Keratinocyte (primary cell): ENCODE results near the gene ITPA. TPM values are rescaled to one million over a fixed set of nuclear protein-coding genes. Genes with fewer than 3 reads are reported as not detected.

Experiments used
- DNase-seq: peaks from one replicate; pipeline ENCODE4 v3.0.0-alpha.2; 2011; ENCODE audit warnings: low read depth, missing footprints, low spot score
- FAIRE-seq: peaks from 2 replicates; lab custom pipeline; 2011; peaks lifted over from hg19 to GRCh38; lab: Jason Lieb, UNC
- H2AFZ ChIP-seq: 2 replicates; pipeline ENCODE4 v1.6.0; 2012; ENCODE audit warnings: low read length, control low read depth, inconsistent platforms; ENCODE audit not compliant: control insufficient read depth
- H3K27ac ChIP-seq: 2 replicates; pipeline ENCODE4 v1.5.1; 2011; ENCODE audit warnings: low read length; ENCODE audit not compliant: control insufficient read depth, insufficient read depth
- H3K27me3 ChIP-seq: 3 replicates; pipeline ENCODE4 v1.6.0; 2011; ENCODE audit warnings: low read length; ENCODE audit not compliant: control insufficient read depth, insufficient read depth; ENCODE audit errors: extremely low read depth
- H3K36me3 ChIP-seq, 2 experiments: 2 replicates in 1 of 2; 3 replicates in 1 of 2; pipeline ENCODE4 v1.5.1; 2011; ENCODE audit warnings: low read length in 2 of 2, mild to moderate bottlenecking in 1 of 2; ENCODE audit not compliant: control insufficient read depth in 2 of 2, insufficient read depth in 2 of 2; ENCODE audit errors: extremely low read depth in 1 of 2
- H3K4me1 ChIP-seq: 3 replicates; pipeline ENCODE4 v1.5.1; 2011; ENCODE audit warnings: low read length; ENCODE audit not compliant: control insufficient read depth, insufficient read depth; ENCODE audit errors: extremely low read depth
- H3K4me2 ChIP-seq: 3 replicates; pipeline ENCODE4 v1.6.0; 2011; ENCODE audit warnings: low read depth, low read length; ENCODE audit not compliant: control insufficient read depth, insufficient read depth; ENCODE audit errors: extremely low read depth
- H3K4me3 ChIP-seq, 3 experiments: fragments of 200-600 bp in 1 of 3; sonication (generic) in 1 of 3; 2 replicates in 2 of 3; 3 replicates in 1 of 3; pipeline ENCODE4 v1.5.1; 2011 to 2016; ENCODE audit warnings: low read length in 3 of 3, mild to moderate bottlenecking in 3 of 3, control low read depth in 2 of 3, inconsistent platforms in 1 of 3, low read depth in 1 of 3, mixed read lengths in 1 of 3, mixed run types in 1 of 3, moderate library complexity in 1 of 3; ENCODE audit not compliant: control insufficient read depth in 2 of 3, insufficient read depth in 2 of 3; ENCODE audit errors: extremely low read depth in 1 of 3
- H3K79me2 ChIP-seq: 2 replicates; pipeline ENCODE4 v1.6.0; 2012; ENCODE audit warnings: low read length; ENCODE audit not compliant: control insufficient read depth, insufficient read depth
- H3K9ac ChIP-seq: 3 replicates; pipeline ENCODE4 v1.6.0; 2011; ENCODE audit warnings: low read length; ENCODE audit not compliant: control insufficient read depth, insufficient read depth; ENCODE audit errors: extremely low read depth
- H3K9me1 ChIP-seq: 3 replicates; pipeline ENCODE4 v1.6.0; 2011; ENCODE audit warnings: low read length; ENCODE audit not compliant: control insufficient read depth, insufficient read depth; ENCODE audit errors: extremely low read depth
- H3K9me3 ChIP-seq: 2 replicates; pipeline ENCODE4 v1.5.1; 2012; ENCODE audit warnings: low read depth, low read length; ENCODE audit not compliant: control insufficient read depth
- H4K20me1 ChIP-seq: 3 replicates; pipeline ENCODE4 v1.6.0; 2011; ENCODE audit warnings: low read length; ENCODE audit not compliant: control insufficient read depth, insufficient read depth; ENCODE audit errors: extremely low read depth
- EZH2 ChIP-seq: IDR thresholded peaks from one replicate; pipeline ENCODE4 v1.6.1; 2012; ENCODE audit warnings: inconsistent platforms, mild to moderate bottlenecking, low read length, moderate library complexity
- dilution Hi-C: fragments of 300-500 bp; cut with MboI; formaldehyde crosslinking; loops from one replicate; pipeline ENCODE4 v1.7.0; 2020; ENCODE audit warnings: low sequenced_read_pairs; ENCODE audit not compliant: extremely low pct_ligation_motif_present
- polyA plus RNA-seq, 5 experiments: library from polyadenylated mRNA; depleted of rRNA in 3 of 5; stranded (reverse) in 3 of 5; stranded (forward) in 1 of 5; unstranded in 1 of 5; fragments of >200 nt; gene quantifications; 1 replicate in 1 of 5; 2 replicates in 3 of 5; 3 replicates in 1 of 5; pipeline versions ENCODE4 v1.2.1 to v1.2.3, GENCODE V29; 2011 to 2012; ENCODE audit warnings: missing spikeins in 2 of 5, low read depth in 1 of 5, low replicate concordance in 1 of 5
- TF ChIP-seq, protein P1 (sequence below), 3 experiments: IDR thresholded peaks in 1 of 3; conservative IDR thresholded peaks in 1 of 3; optimal IDR thresholded peaks in 1 of 3; 2 replicates in 2 of 3; 3 replicates in 1 of 3; pipeline versions ENCODE3 to v1.5.1; 2011; ENCODE audit warnings: low read length in 3 of 3, mild to moderate bottlenecking in 3 of 3, moderate library complexity in 2 of 3, control low read depth in 1 of 3, inconsistent platforms in 1 of 3; ENCODE audit not compliant: insufficient read depth in 2 of 3; ENCODE audit errors: extremely low read depth in 1 of 3

The ITPA gene
- polyA plus RNA-seq, 1 donor (not counting 4 experiments of a cell fraction or from before 2014, with no cell fraction given) = 40.5 TPM

DNA sequence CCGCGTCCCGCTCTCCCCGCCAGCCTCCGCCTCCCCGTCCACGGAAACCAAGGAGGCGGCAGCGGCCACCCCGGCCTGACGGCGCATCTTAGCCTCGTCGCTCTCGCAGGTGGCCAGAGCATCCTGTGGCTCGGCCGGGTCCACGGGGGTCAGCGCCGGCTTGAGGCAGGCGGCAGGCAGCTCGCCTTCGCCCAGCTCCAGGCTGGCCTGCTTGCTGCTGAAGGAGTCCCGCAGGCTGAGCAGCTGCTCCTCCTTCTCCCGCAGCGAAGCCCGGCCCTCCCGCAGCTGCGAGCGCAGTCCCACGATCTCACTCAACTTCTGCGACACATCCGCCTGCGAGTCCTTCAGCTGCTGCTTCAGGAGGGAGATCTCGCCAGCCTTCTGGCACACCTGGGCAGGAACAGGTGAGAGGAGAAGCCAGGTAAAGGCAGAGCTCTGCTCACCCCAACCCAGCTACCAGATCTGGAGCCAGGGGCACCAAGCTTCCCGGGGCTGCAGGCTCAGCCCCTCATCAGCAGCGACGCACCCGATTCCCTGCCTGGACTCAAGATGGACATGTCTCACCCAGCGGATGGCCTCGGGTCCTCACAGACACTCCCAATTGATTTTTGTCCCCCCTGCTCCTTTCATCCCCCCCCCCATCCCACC is 44.4 kb upstream of the ITPA start:
- Histone ChIP-seq H3K27me3 (peaks cover 24% of the 10 kb centered on the region), H3K4me3 (no peak overlapping the region), H3K36me3 (no peaks in the 10 kb centered on the region), H3K9ac (no peak overlapping the region), H3K27ac (no peak overlapping the region), H3K79me2 (peaks cover under 1% of the 10 kb centered on the region), H3K4me2 (peak overlapping the region; percentile 22), H4K20me1 (no peaks in the 10 kb centered on the region), H2AFZ (no peak overlapping the region), H3K4me1 (no peaks in the 10 kb centered on the region), H3K9me1 (no peaks in the 10 kb centered on the region), H3K9me3 (no peaks in the 10 kb centered on the region)
- dilution Hi-C loops = no loop called here
- no peak for FAIRE-seq
- no peak for DNase-seq
- no peak for TF ChIP-seq EZH2
- TF ChIP-seq, protein P1, sequence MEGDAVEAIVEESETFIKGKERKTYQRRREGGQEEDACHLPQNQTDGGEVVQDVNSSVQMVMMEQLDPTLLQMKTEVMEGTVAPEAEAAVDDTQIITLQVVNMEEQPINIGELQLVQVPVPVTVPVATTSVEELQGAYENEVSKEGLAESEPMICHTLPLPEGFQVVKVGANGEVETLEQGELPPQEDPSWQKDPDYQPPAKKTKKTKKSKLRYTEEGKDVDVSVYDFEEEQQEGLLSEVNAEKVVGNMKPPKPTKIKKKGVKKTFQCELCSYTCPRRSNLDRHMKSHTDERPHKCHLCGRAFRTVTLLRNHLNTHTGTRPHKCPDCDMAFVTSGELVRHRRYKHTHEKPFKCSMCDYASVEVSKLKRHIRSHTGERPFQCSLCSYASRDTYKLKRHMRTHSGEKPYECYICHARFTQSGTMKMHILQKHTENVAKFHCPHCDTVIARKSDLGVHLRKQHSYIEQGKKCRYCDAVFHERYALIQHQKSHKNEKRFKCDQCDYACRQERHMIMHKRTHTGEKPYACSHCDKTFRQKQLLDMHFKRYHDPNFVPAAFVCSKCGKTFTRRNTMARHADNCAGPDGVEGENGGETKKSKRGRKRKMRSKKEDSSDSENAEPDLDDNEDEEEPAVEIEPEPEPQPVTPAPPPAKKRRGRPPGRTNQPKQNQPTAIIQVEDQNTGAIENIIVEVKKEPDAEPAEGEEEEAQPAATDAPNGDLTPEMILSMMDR (optimal IDR thresholded peaks at IDR 0.05 in 1 of 3, IDR thresholded peaks at IDR 0.05 in 1 of 3, conservative IDR thresholded peaks at IDR 0.05 in 1 of 3; ENCODE audit: extremely low read depth in 1 of 3, insufficient read depth in 2 of 3, low read length in 3 of 3) = no peak

DNA sequence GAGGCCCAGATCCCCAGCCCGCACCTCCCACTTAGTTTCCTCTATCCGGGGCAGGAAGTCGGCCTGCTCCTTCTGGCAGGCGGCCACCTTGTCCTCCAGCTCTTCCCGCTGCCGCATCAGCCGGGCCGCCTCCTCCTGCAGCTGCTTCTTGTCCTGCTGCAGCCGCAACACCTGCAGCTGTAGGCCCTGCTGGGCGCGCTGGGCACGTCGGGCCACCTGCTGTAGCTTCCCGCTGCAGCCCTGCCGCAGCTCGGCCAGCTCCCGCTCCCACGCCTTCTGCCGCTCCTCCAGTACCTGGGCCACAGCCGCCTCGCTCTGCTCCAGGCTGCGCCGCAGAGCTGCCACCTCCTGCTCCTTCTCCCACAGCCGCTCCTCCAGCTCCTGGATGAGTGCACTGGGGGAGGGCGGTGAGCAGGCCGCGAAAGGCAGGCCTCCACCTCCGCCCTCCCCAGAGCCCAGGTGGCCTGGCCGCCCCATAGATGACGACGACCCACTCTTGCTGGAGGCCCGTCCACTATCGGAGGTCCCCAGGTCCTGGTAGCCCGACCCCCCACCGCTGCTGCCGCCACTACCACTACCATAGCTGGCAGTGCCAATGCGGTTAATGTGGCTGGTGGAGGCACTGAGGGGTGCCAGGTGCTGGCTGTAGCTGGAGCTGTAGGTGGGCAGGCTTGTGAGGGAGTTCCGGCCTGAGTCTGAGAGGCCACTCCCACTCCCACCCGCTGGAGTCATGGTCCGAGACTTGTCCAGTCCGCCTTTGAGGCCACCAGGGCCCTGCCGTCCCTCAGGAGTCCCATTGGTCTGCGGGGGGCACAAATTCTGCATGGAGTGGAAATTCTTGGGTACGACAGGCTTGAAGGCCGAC is 43.6 kb upstream of the ITPA start:
- no peaks in the 10 kb centered on the region for H3K9me3 ChIP-seq
- no peak overlapping the region for H3K4me3 ChIP-seq
- H3K4me1 ChIP-seq = no peaks in the 10 kb centered on the region
- FAIRE-seq (no peak), DNase-seq (no peak)
- H3K9me1 ChIP-seq = no peaks in the 10 kb centered on the region
- peak overlapping the region; percentile 27 for H3K4me2 ChIP-seq
- dilution Hi-C loops = no loop called here
- H3K36me3 ChIP-seq = no peaks in the 10 kb centered on the region
- TF ChIP-seq EZH2 = no peak
- TF ChIP-seq, protein P1 (optimal IDR thresholded peaks at IDR 0.05 in 1 of 3, IDR thresholded peaks at IDR 0.05 in 1 of 3, conservative IDR thresholded peaks at IDR 0.05 in 1 of 3; ENCODE audit: extremely low read depth in 1 of 3, insufficient read depth in 2 of 3, low read length in 3 of 3) = no peak
- H2AFZ ChIP-seq = no peak overlapping the region
- H3K79me2 ChIP-seq = no peaks in the 10 kb centered on the region
- no peaks in the 10 kb centered on the region for H4K20me1 ChIP-seq
- H3K27me3 ChIP-seq = peaks cover 24% of the 10 kb centered on the region
- no peak overlapping the region for H3K9ac ChIP-seq
- H3K27ac ChIP-seq = no peak overlapping the region
